Activated CD4-positive, alpha-beta memory T cell treated with anti-CD3 and anti-CD28 coated beads for 36 hours (primary cell): Measurements from ENCODE around the gene MAGEB6. TPM values are rescaled to one million over a fixed set of nuclear protein-coding genes. Genes with fewer than 3 reads are reported as not detected.
"Not testable (repeated sequence)": the region's sequence is repeated elsewhere in the genome, so short reads cannot be mapped to it uniquely, and the experiment has no call there.

Source experiments
- CTCF ChIA-PET: fragments of 350-600 bp; sonication (Branson Sonifier 250); formaldehyde crosslinking; loops from one replicate; lab custom pipeline; 2021; ENCODE audit warnings: antibody characterized with exemption, inconsistent platforms; lab: Charles Lee
- POLR2A ChIA-PET: fragments of 350-600 bp; sonication (Branson Sonifier 250); formaldehyde crosslinking; loops from one replicate; lab custom pipeline; 2021; ENCODE audit warnings: antibody characterized with exemption; lab: Charles Lee
- DNase-seq: peaks from one replicate; pipeline ENCODE4 v3.0.0-alpha.2; 2020
- H3K27ac Mint-ChIP-seq: one replicate; pipeline ENCODE4 v1.8.0; 2021; ENCODE audit warnings: mixed read lengths
- H3K27me3 Mint-ChIP-seq: one replicate; pipeline ENCODE4 v1.8.0; 2021; ENCODE audit warnings: mixed read lengths
- H3K36me3 Mint-ChIP-seq: one replicate; pipeline ENCODE4 v1.8.0; 2021; ENCODE audit warnings: mixed read lengths
- H3K4me1 Mint-ChIP-seq: one replicate; pipeline ENCODE4 v1.8.0; 2021; ENCODE audit warnings: low read depth, mixed read lengths
- H3K4me3 Mint-ChIP-seq: one replicate; pipeline ENCODE4 v1.8.0; 2021; ENCODE audit warnings: mild to moderate bottlenecking, mixed read lengths
- H3K9me3 Mint-ChIP-seq: one replicate; pipeline ENCODE4 v1.8.0; 2021; ENCODE audit warnings: mixed read lengths
- intact Hi-C: fragments of 100-400 bp; cut with micrococcal nuclease; formaldehyde crosslinking; loops from one replicate; pipeline ENCODE4 v1.15.1; 2023
- total RNA-seq, 2 experiments: library from RNA; stranded (reverse); gene quantifications; one replicate each; pipeline ENCODE4 v1.2.3, GENCODE V29; 2021

MAGEB6 gene, protein sequence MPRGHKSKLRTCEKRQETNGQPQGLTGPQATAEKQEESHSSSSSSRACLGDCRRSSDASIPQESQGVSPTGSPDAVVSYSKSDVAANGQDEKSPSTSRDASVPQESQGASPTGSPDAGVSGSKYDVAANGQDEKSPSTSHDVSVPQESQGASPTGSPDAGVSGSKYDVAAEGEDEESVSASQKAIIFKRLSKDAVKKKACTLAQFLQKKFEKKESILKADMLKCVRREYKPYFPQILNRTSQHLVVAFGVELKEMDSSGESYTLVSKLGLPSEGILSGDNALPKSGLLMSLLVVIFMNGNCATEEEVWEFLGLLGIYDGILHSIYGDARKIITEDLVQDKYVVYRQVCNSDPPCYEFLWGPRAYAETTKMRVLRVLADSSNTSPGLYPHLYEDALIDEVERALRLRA
- total RNA-seq = not detected

DNA sequence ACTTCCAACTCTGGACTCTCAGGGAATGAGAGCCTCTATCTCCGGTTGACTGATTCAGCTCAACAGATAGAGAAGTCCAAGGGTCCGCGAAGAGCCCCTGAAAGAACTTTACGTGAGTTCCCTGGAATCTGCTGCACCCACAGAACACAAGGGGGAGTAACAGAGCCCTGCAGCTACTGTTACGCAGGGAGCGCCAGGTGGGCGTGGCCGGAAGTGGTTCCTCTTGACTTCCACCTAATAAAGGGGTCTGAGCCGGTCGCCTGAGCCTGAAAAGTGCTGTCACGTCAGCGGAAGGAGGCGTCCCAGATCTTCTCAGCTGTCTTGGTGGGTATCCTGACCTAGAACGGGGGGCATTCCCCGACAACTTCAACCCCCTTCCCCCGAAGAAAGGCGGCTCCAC, at the start of gene MAGEB6:
Gene MAGEB6 (plus strand): TSS at position 237 of the 400 bp plus-strand sequence. CDS start 1,407 bp downstream, outside the sequence.
- Mint-ChIP-seq H3K4me1 (no peaks in the 10 kb centered on the region), H3K9me3 (no peaks in the 10 kb centered on the region), H3K36me3 (no peaks in the 10 kb centered on the region), H3K27ac (no peak within 1 kb of the TSS), H3K4me3 (no peak within 1 kb of the TSS), H3K27me3 (no peaks in the 10 kb centered on the region)
- ChIA-PET POLR2A (no interaction called here), CTCF (no interaction called here)
- intact Hi-C loops = no loop called here
- no peak for DNase-seq

DNA sequence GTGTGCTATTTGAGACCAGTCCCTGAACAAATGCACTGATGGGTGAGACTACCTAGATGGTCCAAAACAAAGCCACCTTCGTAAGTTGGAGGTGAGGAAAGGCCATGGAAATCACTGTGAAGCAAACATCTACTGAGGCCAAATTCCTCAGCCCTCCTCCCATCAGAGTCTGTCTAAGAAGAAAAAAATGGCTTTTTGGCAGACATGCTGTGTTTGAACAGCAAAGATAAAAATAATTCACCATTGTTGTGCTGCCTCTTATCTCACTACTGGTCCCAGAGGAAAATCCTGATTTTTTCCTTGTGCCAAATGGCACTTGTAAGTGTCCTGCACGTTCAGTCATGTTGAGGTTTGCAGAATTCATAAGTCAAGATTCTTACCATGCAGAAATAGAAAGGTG, 46.2 kb upstream of the MAGEB6 start:
- ChIA-PET POLR2A (no interaction called here), CTCF (no interaction called here)
- H3K9me3 Mint-ChIP-seq = peaks cover 2% of the 10 kb centered on the region
- no peak for DNase-seq
- intact Hi-C loops = no loop called here
- H3K27me3 Mint-ChIP-seq = no peaks in the 10 kb centered on the region
- H3K4me3 Mint-ChIP-seq = no peak overlapping the region
- H3K36me3 Mint-ChIP-seq = no peaks in the 10 kb centered on the region
- no peaks in the 10 kb centered on the region for H3K4me1 Mint-ChIP-seq
- H3K27ac Mint-ChIP-seq = no peak overlapping the region

DNA sequence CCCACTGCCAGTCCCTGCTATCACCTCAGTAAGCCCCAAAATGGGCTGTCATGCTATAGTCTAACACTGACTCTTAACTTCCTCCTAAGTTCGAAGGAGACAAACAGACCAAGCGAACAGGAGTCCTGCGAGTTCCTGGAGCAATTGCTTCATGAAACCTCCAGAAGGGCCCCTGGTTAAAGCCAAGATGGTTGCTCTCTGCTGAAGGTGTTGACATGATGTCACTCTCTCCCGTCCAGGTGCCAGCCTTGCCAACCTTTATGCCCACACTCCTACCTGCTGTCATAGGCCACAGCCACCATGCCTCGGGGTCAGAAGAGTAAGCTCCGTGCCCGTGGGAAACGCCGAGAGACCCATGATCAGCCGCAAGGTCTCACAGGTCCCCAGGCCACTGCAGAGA, 31.9 kb upstream of the MAGEB6 start, which contains the start of gene MAGEB6B:
Gene MAGEB6B (plus strand): TSS at position 301 of the 400 bp plus-strand sequence. CDS start 0 bp downstream, at position 301.
- DNase-seq = no peak
- H3K9me3 Mint-ChIP-seq = no peaks in the 10 kb centered on the region
- POLR2A ChIA-PET = no interaction called here
- no peak within 1 kb of the TSS for H3K27ac Mint-ChIP-seq
- no peaks in the 10 kb centered on the region for H3K27me3 Mint-ChIP-seq
- no peaks in the 10 kb centered on the region for H3K36me3 Mint-ChIP-seq
- intact Hi-C loops = no loop called here
- H3K4me1 Mint-ChIP-seq = no peaks in the 10 kb centered on the region
- H3K4me3 Mint-ChIP-seq = no peak within 1 kb of the TSS
- CTCF ChIA-PET = no interaction called here

DNA sequence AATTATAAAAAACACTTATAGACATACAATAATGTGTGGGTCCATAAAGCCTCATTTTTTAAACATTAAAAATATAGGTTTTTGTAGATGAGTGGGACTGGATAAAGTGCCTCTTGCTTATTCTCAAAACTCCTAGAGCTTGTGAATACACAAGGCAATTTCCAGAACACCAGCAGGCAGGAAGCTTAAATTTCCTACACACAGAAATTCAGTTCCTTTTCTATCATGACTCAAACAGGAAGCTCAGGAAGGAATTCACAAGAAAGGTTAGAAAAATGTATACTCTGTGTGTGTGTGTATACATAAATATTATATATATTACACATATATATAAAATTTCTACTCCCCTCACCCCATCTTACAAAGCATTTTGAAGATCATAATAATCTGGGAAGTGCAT, 11.3 kb downstream of the MAGEB6 start:
- no peaks in the 10 kb centered on the region for H3K27me3 Mint-ChIP-seq
- intact Hi-C loops = no loop called here
- CTCF ChIA-PET = no interaction called here
- no peak overlapping the region for H3K4me3 Mint-ChIP-seq
- no peak overlapping the region for H3K27ac Mint-ChIP-seq
- no peaks in the 10 kb centered on the region for H3K4me1 Mint-ChIP-seq
- DNase-seq = no peak
- H3K36me3 Mint-ChIP-seq = no peaks in the 10 kb centered on the region
- POLR2A ChIA-PET = no interaction called here
- no peaks in the 10 kb centered on the region for H3K9me3 Mint-ChIP-seq

DNA sequence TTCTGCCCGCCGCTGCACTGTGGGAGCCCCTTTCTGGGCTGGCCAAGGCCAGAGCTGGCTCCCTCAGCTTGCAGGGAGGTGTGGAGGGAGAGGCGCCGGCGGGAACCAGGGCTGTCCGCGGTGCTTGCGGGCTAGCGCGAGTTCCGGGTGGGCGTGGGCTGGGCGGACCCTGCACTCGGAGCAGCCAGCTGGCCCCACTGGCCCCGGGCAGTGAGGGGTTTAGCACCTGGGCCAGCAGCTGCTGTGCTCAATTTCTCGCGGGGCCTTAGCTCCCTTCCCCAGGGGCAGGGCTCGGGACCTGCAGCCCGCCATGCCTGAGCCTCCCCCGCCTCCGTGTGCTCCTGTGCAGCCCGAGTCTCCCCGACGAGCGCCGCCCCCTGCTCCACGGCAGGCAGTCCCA, 12.5 kb downstream of the MAGEB6 start:
- CTCF ChIA-PET, H3K9me3 Mint-ChIP-seq, H3K27ac Mint-ChIP-seq, H3K4me3 Mint-ChIP-seq, POLR2A ChIA-PET, H3K27me3 Mint-ChIP-seq, H3K36me3 Mint-ChIP-seq, intact Hi-C loops, DNase-seq, H3K4me1 Mint-ChIP-seq: not testable (repeated sequence)

DNA sequence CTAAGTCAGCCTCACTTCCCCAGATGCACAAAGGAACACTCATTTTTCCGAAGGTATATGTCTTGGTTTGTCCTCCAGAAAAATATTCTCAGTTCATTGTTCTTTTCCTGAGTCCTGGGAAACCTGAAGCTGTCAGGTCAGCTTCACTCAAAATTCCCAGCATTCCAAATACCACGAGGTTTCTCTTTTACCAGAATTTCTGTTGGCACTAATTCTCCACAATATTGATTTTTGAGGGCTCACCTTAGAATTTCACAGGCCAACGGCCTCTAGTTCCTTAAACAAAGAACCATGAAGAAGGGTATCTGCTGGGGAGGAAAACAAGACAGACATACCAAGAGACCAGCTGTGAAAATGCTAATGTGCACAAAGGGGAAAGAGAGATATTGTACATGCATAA, 15.8 kb downstream of the MAGEB6 start:
- CTCF ChIA-PET = no interaction called here
- POLR2A ChIA-PET = no interaction called here

DNA sequence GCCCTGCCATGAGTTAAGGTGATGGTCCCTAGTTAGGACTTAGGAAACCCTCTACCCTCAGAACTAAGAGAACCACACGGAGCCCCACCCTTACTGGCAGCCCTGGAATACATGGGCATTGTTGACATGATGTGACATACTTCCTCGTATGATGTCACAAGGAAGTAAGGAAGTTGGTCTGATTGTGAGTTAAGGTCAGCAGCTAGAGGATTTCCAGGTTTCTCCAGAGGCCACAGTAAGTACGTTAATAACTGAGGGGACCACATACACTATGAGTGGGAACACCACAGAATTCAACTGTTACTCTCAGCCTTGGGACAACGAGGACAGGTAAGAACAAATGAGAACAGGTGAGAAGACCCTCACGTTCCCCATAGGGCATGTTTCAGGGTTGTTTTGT, 23.6 kb downstream of the MAGEB6 start, which contains the start of gene MAGEB5:
Gene MAGEB5 (plus strand): TSS at position 301 of the 400 bp plus-strand sequence. CDS start 1,133 bp downstream, outside the sequence.
- no peaks in the 10 kb centered on the region for H3K27me3 Mint-ChIP-seq
- H3K27ac Mint-ChIP-seq = no peak within 1 kb of the TSS
- no peaks in the 10 kb centered on the region for H3K9me3 Mint-ChIP-seq
- CTCF ChIA-PET = no interaction called here
- POLR2A ChIA-PET = no interaction called here
- H3K4me3 Mint-ChIP-seq = no peak within 1 kb of the TSS
- intact Hi-C loops = no loop called here
- DNase-seq = no peak
- no peaks in the 10 kb centered on the region for H3K36me3 Mint-ChIP-seq
- H3K4me1 Mint-ChIP-seq = no peaks in the 10 kb centered on the region

More for the DNA sequence above, 15.8 kb downstream of the MAGEB6 start:
- H3K27me3 Mint-ChIP-seq = no peaks in the 10 kb centered on the region
- H3K9me3 Mint-ChIP-seq = no peaks in the 10 kb centered on the region
- no peak for DNase-seq
- H3K4me3 Mint-ChIP-seq = no peak overlapping the region
- no peak overlapping the region for H3K27ac Mint-ChIP-seq
- no peaks in the 10 kb centered on the region for H3K36me3 Mint-ChIP-seq
- no peaks in the 10 kb centered on the region for H3K4me1 Mint-ChIP-seq
- intact Hi-C loops = no loop called here

DNA sequence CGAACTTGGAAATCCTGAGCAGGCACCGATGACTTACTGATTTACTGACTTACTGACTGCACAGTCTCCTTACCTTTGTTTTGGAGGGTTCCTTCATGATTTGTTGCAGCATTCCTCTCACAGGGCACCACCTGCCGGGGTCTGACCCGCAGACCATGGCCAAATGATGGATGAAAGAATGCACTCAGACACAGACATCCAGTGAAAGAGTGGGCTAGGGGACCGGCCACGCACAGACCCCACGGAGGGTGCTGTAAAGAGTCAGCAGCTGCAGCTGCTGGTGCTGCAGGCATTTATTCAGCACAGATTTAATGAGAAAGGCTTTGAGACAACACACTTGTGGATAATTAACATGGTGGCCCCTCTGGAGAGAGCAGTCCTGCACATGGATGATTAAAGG, 27.1 kb downstream of the MAGEB6 start:
- Mint-ChIP-seq H3K4me3 (no peak overlapping the region), H3K27me3 (no peaks in the 10 kb centered on the region), H3K4me1 (no peaks in the 10 kb centered on the region), H3K27ac (no peak overlapping the region), H3K9me3 (no peaks in the 10 kb centered on the region), H3K36me3 (no peaks in the 10 kb centered on the region)
- intact Hi-C loops = no loop called here
- ChIA-PET POLR2A (no interaction called here), CTCF (no interaction called here)
- DNase-seq = no peak

DNA sequence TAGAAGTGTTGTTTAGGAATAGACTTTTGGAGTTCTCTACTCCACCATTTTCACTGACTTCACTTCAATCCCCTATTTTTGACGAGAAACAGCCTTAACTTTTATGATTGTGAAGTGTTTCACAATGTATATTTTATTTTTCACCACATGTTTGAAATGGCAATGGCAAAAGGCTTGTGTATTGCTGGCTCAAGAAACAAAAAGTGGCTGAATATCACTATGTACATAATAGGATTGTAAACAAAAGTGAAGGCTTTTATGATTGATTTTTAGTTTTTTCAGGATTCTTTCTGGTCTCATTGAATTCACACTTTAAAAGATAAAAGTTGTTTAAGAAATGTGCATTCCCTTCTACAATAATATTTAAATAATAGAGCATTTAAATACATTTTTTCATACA, 41.9 kb downstream of the MAGEB6 start:
- Mint-ChIP-seq H3K27ac (no peak overlapping the region), H3K36me3 (no peaks in the 10 kb centered on the region), H3K4me1 (no peaks in the 10 kb centered on the region), H3K9me3 (peaks cover 3% of the 10 kb centered on the region), H3K4me3 (no peak overlapping the region), H3K27me3 (no peaks in the 10 kb centered on the region)
- ChIA-PET CTCF (no interaction called here), POLR2A (no interaction called here)
- intact Hi-C loops = no loop called here
- DNase-seq = no peak

Other genes with a start within 250 kb of the MAGEB6 start
- not detected for gene MAGEB18, start 54.1 kb upstream of the MAGEB6 start, total RNA-seq
- gene MAGEB6B, start 31.8 kb upstream of the MAGEB6 start, total RNA-seq = not detected
- not detected for gene MAGEB5, start 23.7 kb downstream of the MAGEB6 start, total RNA-seq